ENCODE measurements around the gene PCDHA9. TPM values are rescaled to one million over a fixed set of nuclear protein-coding genes. Genes with fewer than 3 reads are reported as not detected.
"Not testable (repeated sequence)": the region's sequence is repeated elsewhere in the genome, so short reads cannot be mapped to it uniquely, and the experiment has no call there.

The PCDHA9 gene
- 0.29 TPM for total RNA-seq

- not testable (repeated sequence) for DNase-seq (ENCODE audit: low spot score)
These were observed at the start of gene PCDHA9 for GRCh38 chr5:140848139-140849102. TSS of gene PCDHA9 (plus strand) at chr5:140848382. CDS start at chr5:140848496, 114 bp downstream.

GRCh38 chr5:140800816-140801493, 47.2 kb upstream of the PCDHA9 start, which contains the start of gene PCDHA3:
TSS of gene PCDHA3 (plus strand) at chr5:140801057.
- DNase-seq (ENCODE audit: low spot score) = no peak

- DNase-seq (ENCODE audit: low spot score) = no peak
These were observed 46.7 kb upstream of the PCDHA9 start for GRCh38 chr5:140801494-140801841.

GRCh38 chr5:140802381-140802780, 45.8 kb upstream of the PCDHA9 start:
- not testable (repeated sequence) for DNase-seq (ENCODE audit: low spot score)

- no peak for DNase-seq (ENCODE audit: low spot score)
These were observed 45.4 kb upstream of the PCDHA9 start for GRCh38 chr5:140802781-140803271.

- peak; percentile 34 for DNase-seq (ENCODE audit: low spot score)
These were observed 41.1 kb upstream of the PCDHA9 start, which contains the start of gene PCDHA4 for GRCh38 chr5:140806834-140807775. TSS of gene PCDHA4 (plus strand) at chr5:140807068.

- not testable (repeated sequence) for DNase-seq (ENCODE audit: low spot score)
These were observed 39.8 kb upstream of the PCDHA9 start for GRCh38 chr5:140808241-140808888.

GRCh38 chr5:140808889-140809291, 39.3 kb upstream of the PCDHA9 start:
- no peak for DNase-seq (ENCODE audit: low spot score)

- no peak for DNase-seq (ENCODE audit: low spot score)
These were observed 26.6 kb upstream of the PCDHA9 start, which contains the start of gene PCDHA5 for GRCh38 chr5:140821375-140822280. TSS of gene PCDHA5 (plus strand) at chr5:140821613.

GRCh38 chr5:140822281-140822629, 25.9 kb upstream of the PCDHA9 start:
- DNase-seq (ENCODE audit: low spot score) = no peak

GRCh38 chr5:140822969-140823368, 25.2 kb upstream of the PCDHA9 start:
- DNase-seq (ENCODE audit: low spot score) = not testable (repeated sequence)

GRCh38 chr5:140823475-140823874, 24.7 kb upstream of the PCDHA9 start:
- DNase-seq (ENCODE audit: low spot score) = no peak

- DNase-seq (ENCODE audit: low spot score) = no peak
These were observed 20.3 kb upstream of the PCDHA9 start, which contains the start of gene PCDHA6 for GRCh38 chr5:140827704-140828361. TSS of gene PCDHA6 (plus strand) at chr5:140827960. CDS start at chr5:140828092, 132 bp downstream.

- DNase-seq (ENCODE audit: low spot score) = no peak
These were observed 19.8 kb upstream of the PCDHA9 start for GRCh38 chr5:140828362-140828737.

- not testable (repeated sequence) for DNase-seq (ENCODE audit: low spot score)
These were observed 18.4 kb upstream of the PCDHA9 start for GRCh38 chr5:140829511-140830501.

- DNase-seq (ENCODE audit: low spot score) = no peak
These were observed 14.2 kb upstream of the PCDHA9 start, which contains the start of gene PCDHA7 for GRCh38 chr5:140833993-140834392. TSS of gene PCDHA7 (plus strand) at chr5:140834269. CDS start at chr5:140834384, 115 bp downstream.

GRCh38 chr5:140834439-140835008, 13.7 kb upstream of the PCDHA9 start:
- DNase-seq (ENCODE audit: low spot score) = not testable (repeated sequence)

Data from mucosa of gallbladder (tissue), 1 donor.